GM12891 (cell line): ENCODE data around the gene MEX3C.

Experiments
- DNase-seq: peaks from one replicate; pipeline ENCODE4 v3.0.0; 2011; ENCODE audit warnings: low spot score; ENCODE audit not compliant: insufficient read length
- FAIRE-seq: peaks from 2 replicates; lab custom pipeline; 2011; peaks lifted over from hg19 to GRCh38; lab: Jason Lieb, UNC
- PAX5 ChIP-seq: IDR thresholded peaks from 2 replicates; pipeline ENCODE4 v1.6.1; 2011; ENCODE audit warnings: low read length, moderate library complexity, mild to moderate bottlenecking; ENCODE audit not compliant: insufficient read depth, severe bottlenecking
- POLR2A ChIP-seq: IDR thresholded peaks from 2 replicates; pipeline ENCODE4 v1.6.1; 2011; ENCODE audit warnings: low read depth, low read length, control low read depth
- POLR2AphosphoS5 ChIP-seq: IDR thresholded peaks from 2 replicates; pipeline ENCODE4 v1.6.1; 2011; ENCODE audit warnings: low read depth, low read length, control low read depth
- POU2F2 ChIP-seq: IDR thresholded peaks from 2 replicates; pipeline ENCODE4 v1.6.1; 2011; ENCODE audit warnings: low read depth, mild to moderate bottlenecking, control low read depth, low read length, moderate library complexity
- SPI1 ChIP-seq: IDR thresholded peaks from 2 replicates; pipeline ENCODE4 v1.6.1; 2011; ENCODE audit warnings: low read depth, low read length, control low read depth
- TAF1 ChIP-seq: IDR thresholded peaks from 2 replicates; pipeline ENCODE4 v1.6.1; 2011; ENCODE audit warnings: low read depth, low read length, control low read depth

MEX3C gene

GRCh38 chr18:51191128-51191717, 6.3 kb downstream of the MEX3C start:
- TF ChIP-seq POU2F2 = no peak
- FAIRE-seq = peak; percentile 63
- DNase-seq = no peak

DNA sequence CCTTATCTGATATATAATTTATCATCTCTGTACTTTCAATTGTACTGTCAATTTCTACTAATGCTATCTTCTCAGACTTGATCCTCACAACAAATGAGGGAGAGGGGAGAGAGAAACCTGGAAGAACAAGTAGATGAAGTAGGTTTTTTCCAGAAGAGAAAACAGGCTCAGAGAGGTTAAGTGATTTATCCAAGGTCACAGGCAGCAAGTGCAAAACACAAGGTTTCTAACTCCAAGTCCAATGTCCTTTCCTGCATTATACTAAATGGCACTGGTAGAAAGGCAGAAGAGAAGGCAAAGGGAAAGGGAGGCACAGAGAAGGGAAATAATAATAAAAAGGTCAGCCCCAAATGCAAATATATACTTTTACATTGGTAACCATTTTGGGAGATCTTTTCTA, 7.5 kb downstream of the MEX3C start:
- TF ChIP-seq POLR2AphosphoS5 (no peak), PAX5 (no peak), POLR2A (no peak), POU2F2 (no peak), TAF1 (no peak), SPI1 (no peak)
- DNase-seq (no peak), FAIRE-seq (no peak)

GRCh38 chr18:51188024-51188701, 9.3 kb downstream of the MEX3C start:
- TF ChIP-seq SPI1 = no peak
- TF ChIP-seq TAF1 = no peak
- no peak for TF ChIP-seq POLR2A
- DNase-seq = no peak

DNA sequence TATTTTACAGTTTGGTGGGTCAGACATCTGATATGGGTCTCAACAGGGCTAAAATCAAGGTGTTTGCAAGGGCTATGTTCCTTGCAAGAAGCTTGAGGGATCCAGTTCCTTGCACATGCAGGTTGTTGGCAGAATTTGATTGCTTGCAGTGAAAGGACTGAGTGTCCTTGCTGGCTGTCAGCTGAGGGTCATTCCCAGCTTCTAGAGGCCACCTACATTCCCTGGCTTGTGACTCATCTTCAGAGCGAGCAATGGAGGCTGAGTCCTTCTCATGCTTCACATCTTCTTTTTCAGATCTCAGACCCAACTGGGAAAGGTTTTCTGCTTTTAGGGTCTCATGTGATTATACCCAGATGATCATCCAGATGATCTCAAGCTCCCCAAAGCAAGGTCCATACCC, 12.4 kb downstream of the MEX3C start:
- DNase-seq = no peak
- peak; percentile 52 for FAIRE-seq
- no peak for TF ChIP-seq POLR2AphosphoS5
- no peak for TF ChIP-seq TAF1
- no peak for TF ChIP-seq SPI1
- no peak for TF ChIP-seq PAX5
- TF ChIP-seq POU2F2 = no peak
- no peak for TF ChIP-seq POLR2A

More at GRCh38 chr18:51188024-51188701, 9.3 kb downstream of the MEX3C start:
- FAIRE-seq = peak; percentile 88

GRCh38 chr18:51184091-51184457, 13.4 kb downstream of the MEX3C start:
- DNase-seq (no peak), FAIRE-seq (no peak)
- TF ChIP-seq POLR2A = no peak
- TF ChIP-seq PAX5 = no peak
- TF ChIP-seq POU2F2 = no peak
- TF ChIP-seq SPI1 = no peak
- no peak for TF ChIP-seq POLR2AphosphoS5
- TF ChIP-seq TAF1 = no peak

DNA sequence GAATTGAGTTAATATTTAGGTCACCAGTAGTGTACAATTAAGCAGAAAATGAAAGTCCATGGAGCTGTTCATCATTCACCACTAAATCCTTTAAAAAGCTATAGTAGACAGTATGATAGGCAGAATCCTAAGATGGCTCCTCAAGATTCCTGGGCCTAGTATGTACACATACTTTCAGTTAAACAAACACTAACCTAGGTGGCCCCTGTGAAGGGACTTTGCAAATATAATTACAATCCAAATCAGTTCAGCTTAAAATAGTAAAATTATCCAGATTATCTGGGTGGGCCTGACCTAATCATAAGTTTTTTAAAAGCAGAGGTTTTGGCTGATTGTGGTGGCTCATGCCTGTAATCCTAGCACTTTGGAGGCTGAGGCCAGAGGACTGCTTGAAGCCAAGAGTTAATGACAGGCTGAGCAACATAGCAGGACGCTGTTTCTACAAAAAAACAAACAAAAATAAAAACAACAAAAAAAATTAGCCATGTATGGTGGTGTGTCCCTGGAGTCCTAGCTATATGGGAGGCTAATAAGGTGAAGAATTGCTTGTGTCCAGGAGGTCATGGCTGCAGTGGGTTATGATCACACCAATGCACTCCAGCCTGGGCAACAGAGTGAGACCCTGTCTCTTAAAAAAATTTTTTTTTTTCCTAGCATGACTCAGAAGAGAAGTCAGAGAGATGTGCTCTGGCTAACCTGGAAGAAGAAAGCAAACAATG, 13.9 kb downstream of the MEX3C start:
- DNase-seq (no peak), FAIRE-seq (peak; percentile 20)
- TF ChIP-seq SPI1 (no peak), PAX5 (no peak), POU2F2 (no peak), TAF1 (no peak), POLR2A (no peak), POLR2AphosphoS5 (no peak)

DNA sequence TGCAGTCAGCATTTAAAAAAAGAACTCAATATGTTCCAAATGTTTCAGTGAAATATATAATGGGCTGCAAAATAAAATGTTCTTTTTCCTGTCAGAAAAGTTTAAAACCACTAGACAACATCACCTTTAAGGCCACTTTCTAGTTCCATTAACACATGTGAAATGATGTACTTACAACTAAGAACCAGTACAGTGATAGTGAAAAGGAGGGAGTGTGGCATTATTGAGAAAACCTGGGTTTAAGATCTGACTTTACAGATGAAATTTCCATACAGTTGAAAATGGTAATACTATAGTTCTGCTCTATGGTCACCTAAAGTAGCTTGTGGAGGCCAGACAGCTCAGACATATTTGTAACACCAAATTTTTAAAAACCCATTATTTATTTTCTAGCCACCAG, 14.7 kb downstream of the MEX3C start:
- TF ChIP-seq TAF1 (no peak), POLR2AphosphoS5 (no peak), PAX5 (no peak), SPI1 (no peak), POU2F2 (no peak), POLR2A (no peak)
- FAIRE-seq = peak; percentile 35
- no peak for DNase-seq

GRCh38 chr18:51171625-51172259, 25.7 kb downstream of the MEX3C start:
- FAIRE-seq (no peak), DNase-seq (no peak)
- TF ChIP-seq SPI1 (no peak), PAX5 (no peak), POLR2AphosphoS5 (no peak), POLR2A (no peak), TAF1 (no peak), POU2F2 (no peak)

- TF ChIP-seq POLR2A = no peak
- TF ChIP-seq PAX5 = no peak
- no peak for TF ChIP-seq TAF1
- TF ChIP-seq POLR2AphosphoS5 = no peak
- no peak for TF ChIP-seq SPI1
- no peak for TF ChIP-seq POU2F2
Observed at GRCh38 chr18:51171223-51171622, 26.3 kb downstream of the MEX3C start.

More at GRCh38 chr18:51171223-51171622, 26.3 kb downstream of the MEX3C start:
- DNase-seq = no peak
- FAIRE-seq = peak; percentile 55
